ENCODE measurements around the gene UXT. TPM values are rescaled to one million over a fixed set of nuclear protein-coding genes. Genes with fewer than 3 reads are reported as not detected.
A peak's percentile ranks its signal among the peaks of the same experiment; 100 is the strongest.

Gene UXT
- 141 and 153 TPM in 2 replicates for polyA plus RNA-seq
- polyA minus RNA-seq, result 32.6 and 33.8 TPM in 2 replicates

- TF ChIP-seq TAF1 (IDR thresholded peaks at IDR 0.05; ENCODE audit: low read depth) (peak; percentile 33), POLR2AphosphoS5 (IDR thresholded peaks at IDR 0.05) (no peak), REST (IDR thresholded peaks at IDR 0.05; ENCODE audit: borderline replicate concordance) (no peak), EP300 (conservative IDR thresholded peaks at IDR 0.05; ENCODE audit: poor library complexity, severe bottlenecking) (peak; percentile 48), MXI1 (conservative IDR thresholded peaks at IDR 0.05; ENCODE audit: poor library complexity, severe bottlenecking) (peak; percentile 80), RAD21 (conservative IDR thresholded peaks at IDR 0.05) (peak; percentile 22), SMC3 (conservative IDR thresholded peaks at IDR 0.05; ENCODE audit: poor library complexity) (peak; percentile 26), EZH2 (IDR thresholded peaks at IDR 0.05; ENCODE audit: borderline replicate concordance, insufficient read depth, low read length, poor library complexity, severe bottlenecking) (no peak)
- TF ChIP-seq, protein P1, sequence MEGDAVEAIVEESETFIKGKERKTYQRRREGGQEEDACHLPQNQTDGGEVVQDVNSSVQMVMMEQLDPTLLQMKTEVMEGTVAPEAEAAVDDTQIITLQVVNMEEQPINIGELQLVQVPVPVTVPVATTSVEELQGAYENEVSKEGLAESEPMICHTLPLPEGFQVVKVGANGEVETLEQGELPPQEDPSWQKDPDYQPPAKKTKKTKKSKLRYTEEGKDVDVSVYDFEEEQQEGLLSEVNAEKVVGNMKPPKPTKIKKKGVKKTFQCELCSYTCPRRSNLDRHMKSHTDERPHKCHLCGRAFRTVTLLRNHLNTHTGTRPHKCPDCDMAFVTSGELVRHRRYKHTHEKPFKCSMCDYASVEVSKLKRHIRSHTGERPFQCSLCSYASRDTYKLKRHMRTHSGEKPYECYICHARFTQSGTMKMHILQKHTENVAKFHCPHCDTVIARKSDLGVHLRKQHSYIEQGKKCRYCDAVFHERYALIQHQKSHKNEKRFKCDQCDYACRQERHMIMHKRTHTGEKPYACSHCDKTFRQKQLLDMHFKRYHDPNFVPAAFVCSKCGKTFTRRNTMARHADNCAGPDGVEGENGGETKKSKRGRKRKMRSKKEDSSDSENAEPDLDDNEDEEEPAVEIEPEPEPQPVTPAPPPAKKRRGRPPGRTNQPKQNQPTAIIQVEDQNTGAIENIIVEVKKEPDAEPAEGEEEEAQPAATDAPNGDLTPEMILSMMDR (IDR thresholded peaks at IDR 0.05; ENCODE audit: poor library complexity, severe bottlenecking), result no peak
- H2AFZ ChIP-seq (ENCODE audit: low read depth, low read length), result peak within 1 kb of the TSS; percentile 65
Measured at GRCh38 chrX:47658684-47659420, at the start of gene UXT. Gene UXT (minus strand): TSS chrX:47659180. CDS start chrX:47658927, 253 bp downstream.

DNA sequence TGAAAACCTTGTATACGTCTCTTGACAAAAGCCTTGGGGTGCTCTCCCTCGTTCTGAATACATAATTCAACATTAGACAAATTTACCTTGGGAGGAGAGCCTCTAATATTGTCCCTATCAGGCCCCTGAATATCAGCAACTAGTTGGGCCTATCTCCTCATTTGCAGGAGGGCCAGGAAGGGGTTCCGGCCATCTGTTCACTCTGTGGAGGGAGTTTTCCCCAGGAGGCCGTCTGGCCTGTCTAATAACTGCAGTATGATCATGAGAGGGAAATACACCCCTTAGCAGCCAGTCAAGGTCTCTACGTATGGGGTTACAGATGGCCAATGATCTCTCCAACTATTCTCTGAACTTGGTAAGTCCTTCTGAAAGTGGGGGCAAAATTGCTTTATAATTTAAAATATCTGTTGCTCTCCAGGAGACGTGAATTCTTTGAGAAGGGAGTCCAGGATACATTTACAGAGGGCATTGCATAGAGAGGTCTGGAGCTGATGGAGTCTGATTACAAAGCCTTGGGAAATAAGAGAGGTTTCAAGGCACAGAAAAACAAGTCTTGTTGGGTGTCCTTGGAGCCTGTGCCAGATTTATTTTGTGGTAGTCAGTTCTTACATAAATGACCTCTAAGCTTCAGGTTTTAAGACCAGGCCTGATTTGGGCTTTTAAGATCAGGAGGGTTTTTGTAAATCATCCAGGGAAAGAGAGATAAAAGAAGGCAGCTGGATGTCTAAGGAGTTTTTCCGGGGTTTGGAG is 48.2 kb upstream of the UXT start:
- no peak overlapping the region for H2AFZ ChIP-seq (ENCODE audit: low read depth, low read length)
- no peaks in the 10 kb centered on the region for H3F3A ChIP-seq (ENCODE audit: insufficient read depth, low read length, poor library complexity, severe bottlenecking)
- H3K9ac ChIP-seq (ENCODE audit: low read length), result no peak overlapping the region
- no peaks in the 10 kb centered on the region for H3K27me3 ChIP-seq (ENCODE audit: insufficient read depth, low read depth, low read length)
- no peak overlapping the region for H3K4me2 ChIP-seq (ENCODE audit: low read length)
- no peaks in the 10 kb centered on the region for H3K9me2 ChIP-seq (ENCODE audit: insufficient read depth, low read length)
- H3K27ac ChIP-seq (ENCODE audit: low read length), result no peak overlapping the region
- no peaks in the 10 kb centered on the region for H3K36me3 ChIP-seq (ENCODE audit: insufficient read depth, low read length)
- H4K20me1 ChIP-seq (ENCODE audit: insufficient read depth), result no peaks in the 10 kb centered on the region
- H3K79me2 ChIP-seq (replicated peaks; ENCODE audit: insufficient read depth, low read length), result no peaks in the 10 kb centered on the region
- no peak for TF ChIP-seq EP300 (conservative IDR thresholded peaks at IDR 0.05; ENCODE audit: poor library complexity, severe bottlenecking)
- TF ChIP-seq, protein P1 (IDR thresholded peaks at IDR 0.05; ENCODE audit: poor library complexity, severe bottlenecking), result no peak
- no peak for TF ChIP-seq REST (IDR thresholded peaks at IDR 0.05; ENCODE audit: borderline replicate concordance)
- no peak for TF ChIP-seq POLR2AphosphoS5 (IDR thresholded peaks at IDR 0.05)
- no peak for TF ChIP-seq EZH2 (IDR thresholded peaks at IDR 0.05; ENCODE audit: borderline replicate concordance, insufficient read depth, low read length, poor library complexity, severe bottlenecking)
- TF ChIP-seq SMC3 (conservative IDR thresholded peaks at IDR 0.05; ENCODE audit: poor library complexity), result no peak
- no peak for TF ChIP-seq TAF1 (IDR thresholded peaks at IDR 0.05; ENCODE audit: low read depth)
- no peak for TF ChIP-seq RAD21 (conservative IDR thresholded peaks at IDR 0.05)
- TF ChIP-seq MXI1 (conservative IDR thresholded peaks at IDR 0.05; ENCODE audit: poor library complexity, severe bottlenecking), result no peak
- no peak overlapping the region for H3K4me3 ChIP-seq (ENCODE audit: low read length)
- no peaks in the 10 kb centered on the region for H3K9me3 ChIP-seq (ENCODE audit: low read length)

More at GRCh38 chrX:47658684-47659420, at the start of gene UXT:
- Histone ChIP-seq H3K27ac (ENCODE audit: low read length) (peak within 1 kb of the TSS; percentile 82), H4K20me1 (ENCODE audit: insufficient read depth) (no peaks in the 10 kb centered on the region), H3K9me3 (ENCODE audit: low read length) (no peaks in the 10 kb centered on the region), H3K79me2 (replicated peaks; ENCODE audit: insufficient read depth, low read length) (no peaks in the 10 kb centered on the region), H3K9me2 (ENCODE audit: insufficient read depth, low read length) (no peaks in the 10 kb centered on the region), H3K36me3 (ENCODE audit: insufficient read depth, low read length) (no peaks in the 10 kb centered on the region), H3K9ac (ENCODE audit: low read length) (peak within 1 kb of the TSS; percentile 83), H3F3A (ENCODE audit: insufficient read depth, low read length, poor library complexity, severe bottlenecking) (no peaks in the 10 kb centered on the region), H3K4me3 (ENCODE audit: low read length) (peak within 1 kb of the TSS; percentile 77), H3K27me3 (ENCODE audit: insufficient read depth, low read depth, low read length) (no peaks in the 10 kb centered on the region), H3K4me2 (ENCODE audit: low read length) (peak within 1 kb of the TSS; percentile 48)
